ENCODE measurements around the gene EPHB6. TPM values are rescaled to one million over a fixed set of nuclear protein-coding genes. Genes with fewer than 3 reads are reported as not detected.

Gene EPHB6
- total RNA-seq, 2 experiments from 2014 or later, result 0.41 to 0.57 TPM

- no peaks in the 10 kb centered on the region for H3K4me1 ChIP-seq (ENCODE audit: insufficient read depth, low read length, poor library complexity, severe bottlenecking)
- no peaks in the 10 kb centered on the region for H3K36me3 ChIP-seq (ENCODE audit: insufficient read depth, low read length)
- H3K79me2 ChIP-seq (ENCODE audit: insufficient read depth, low read depth, low read length), result no peaks in the 10 kb centered on the region
- no peak overlapping the region for H3K4me3 ChIP-seq (ENCODE audit: low read depth, low read length, poor library complexity, severe bottlenecking)
- H4K20me1 ChIP-seq (ENCODE audit: insufficient read depth, low read length), result no peaks in the 10 kb centered on the region
- H3K27ac ChIP-seq (ENCODE audit: low read depth, low read length, poor library complexity, severe bottlenecking), result no peak overlapping the region
- H2AFZ ChIP-seq (ENCODE audit: low read length), result no peak overlapping the region
- no peaks in the 10 kb centered on the region for H3K9me3 ChIP-seq (ENCODE audit: low read length)
- H3K9me2 ChIP-seq (ENCODE audit: insufficient read depth, low read length), result no peaks in the 10 kb centered on the region
- TF ChIP-seq CTCF (conservative IDR thresholded peaks at IDR 0.05; ENCODE audit: low read length) (no peak), EZH2phosphoT487 (IDR thresholded peaks at IDR 0.05; ENCODE audit: borderline replicate concordance, low read depth, low read length) (no peak)
- POLR2A ChIA-PET, result no interaction called here
- CTCF ChIA-PET (ENCODE audit: unreplicated experiment), result no interaction called here
- BruUV-seq (replicated peaks), result no TSS peak
- no peak overlapping the region for H3K4me2 ChIP-seq (ENCODE audit: low read length)
- intact Hi-C loops (cut with micrococcal nuclease; ENCODE audit: unreplicated experiment), result no loop called here
- DNase-seq (ENCODE audit: low spot score), result no peak
Observed at GRCh38 chr7:142886866-142887265, 32.0 kb downstream of the EPHB6 start.

GRCh38 chr7:142887282-142888015 is 32.6 kb downstream of the EPHB6 start:
- Histone ChIP-seq H3K4me2 (ENCODE audit: low read length) (no peak overlapping the region), H3K27ac (ENCODE audit: low read depth, low read length, poor library complexity, severe bottlenecking) (no peak overlapping the region), H4K20me1 (ENCODE audit: insufficient read depth, low read length) (no peaks in the 10 kb centered on the region), H2AFZ (ENCODE audit: low read length) (no peak overlapping the region), H3K4me1 (ENCODE audit: insufficient read depth, low read length, poor library complexity, severe bottlenecking) (no peaks in the 10 kb centered on the region), H3K9me2 (ENCODE audit: insufficient read depth, low read length) (no peaks in the 10 kb centered on the region), H3K79me2 (ENCODE audit: insufficient read depth, low read depth, low read length) (no peaks in the 10 kb centered on the region), H3K4me3 (ENCODE audit: low read depth, low read length, poor library complexity, severe bottlenecking) (no peak overlapping the region), H3K9me3 (ENCODE audit: low read length) (no peaks in the 10 kb centered on the region), H3K36me3 (ENCODE audit: insufficient read depth, low read length) (no peaks in the 10 kb centered on the region)
- no peak for DNase-seq (ENCODE audit: low spot score)
- intact Hi-C loops (cut with micrococcal nuclease; ENCODE audit: unreplicated experiment), result no loop called here
- ChIA-PET POLR2A (interaction anchor here (1.2 kb wide), 1 partner anchor 15 kb away, joined by 4 read pairs; no protein-coding TSS in a partner anchor), CTCF (ENCODE audit: unreplicated experiment) (no interaction called here)
- TF ChIP-seq CTCF (conservative IDR thresholded peaks at IDR 0.05; ENCODE audit: low read length) (no peak), EZH2phosphoT487 (IDR thresholded peaks at IDR 0.05; ENCODE audit: borderline replicate concordance, low read depth, low read length) (no peak)
- BruUV-seq (replicated peaks), result no TSS peak

- Histone ChIP-seq H2AFZ (ENCODE audit: low read length) (no peak overlapping the region), H4K20me1 (ENCODE audit: insufficient read depth, low read length) (no peaks in the 10 kb centered on the region), H3K9me2 (ENCODE audit: insufficient read depth, low read length) (no peaks in the 10 kb centered on the region), H3K4me1 (ENCODE audit: insufficient read depth, low read length, poor library complexity, severe bottlenecking) (no peaks in the 10 kb centered on the region), H3K79me2 (ENCODE audit: insufficient read depth, low read depth, low read length) (no peaks in the 10 kb centered on the region), H3K9me3 (ENCODE audit: low read length) (no peaks in the 10 kb centered on the region), H3K4me2 (ENCODE audit: low read length) (no peak overlapping the region), H3K36me3 (ENCODE audit: insufficient read depth, low read length) (no peaks in the 10 kb centered on the region), H3K4me3 (ENCODE audit: low read depth, low read length, poor library complexity, severe bottlenecking) (no peak overlapping the region), H3K27ac (ENCODE audit: low read depth, low read length, poor library complexity, severe bottlenecking) (no peak overlapping the region)
- no peak for TF ChIP-seq CTCF (conservative IDR thresholded peaks at IDR 0.05; ENCODE audit: low read length)
- TF ChIP-seq EZH2phosphoT487 (IDR thresholded peaks at IDR 0.05; ENCODE audit: borderline replicate concordance, low read depth, low read length), result no peak
- ChIA-PET POLR2A (no interaction called here), CTCF (ENCODE audit: unreplicated experiment) (no interaction called here)
- BruUV-seq (replicated peaks), result no TSS peak
- intact Hi-C loops (cut with micrococcal nuclease; ENCODE audit: unreplicated experiment), result no loop called here
- no peak for DNase-seq (ENCODE audit: low spot score)
Observed at GRCh38 chr7:142889816-142890215, 34.9 kb downstream of the EPHB6 start.

Data from OCI-LY7 (cell line).